NCI-H128 (cell line): ENCODE measurements around the gene CHEK2.
A peak's percentile ranks its signal among the peaks of the same experiment; 100 is the strongest.
"Not testable (repeated sequence)": the region's sequence is repeated elsewhere in the genome, so short reads cannot be mapped to it uniquely, and the experiment has no call there.

ENCODE experiments used
- DNase-seq: peaks from one replicate; lab custom pipeline; 2025; ENCODE audit not compliant: unreplicated experiment; lab: John Stamatoyannopoulos, UW

Gene CHEK2

DNA sequence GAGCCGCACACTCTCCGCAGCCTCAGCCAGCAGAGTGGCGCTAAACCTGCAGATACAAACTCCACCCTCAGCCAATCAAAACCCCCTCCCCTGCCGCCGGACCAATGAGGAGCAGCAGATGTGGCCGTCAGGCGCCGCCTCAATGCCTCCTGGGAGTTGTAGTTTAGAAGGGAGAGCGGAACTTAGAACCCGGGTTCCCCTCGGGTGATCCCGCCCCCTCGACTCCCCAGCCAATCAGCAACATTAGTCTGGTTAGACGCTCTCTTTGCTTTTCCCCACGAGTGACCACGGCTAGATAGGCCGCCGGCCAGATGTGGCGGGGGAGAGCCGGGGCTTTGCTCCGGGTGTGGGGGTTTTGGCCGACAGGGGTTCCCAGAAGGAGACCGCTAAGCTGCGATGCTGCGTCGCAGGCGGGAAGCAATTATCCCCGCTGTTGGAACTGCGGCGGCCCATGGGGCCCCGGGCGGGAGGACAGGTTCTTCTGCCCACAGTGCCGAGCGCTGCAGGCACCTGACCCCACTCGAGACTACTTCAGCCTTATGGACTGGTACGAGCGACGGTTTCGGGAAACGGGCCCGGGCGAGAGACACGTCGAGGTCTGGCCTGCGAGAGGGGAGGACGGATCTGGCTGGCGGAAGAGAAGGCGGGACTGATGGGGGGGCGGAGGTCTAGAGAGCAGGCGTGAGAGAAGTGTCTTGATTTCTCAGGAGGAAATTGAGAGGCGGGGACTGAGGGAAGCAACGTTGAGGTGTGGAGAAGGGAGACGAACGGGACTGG lies at the start of gene CHEK2, which contains the start of gene HSCB:
CHEK2 (minus strand) TSS at position 36 of the 777 bp plus-strand sequence. CDS start 7,099 bp downstream, outside the sequence.
HSCB (plus strand) TSS at position 255 of the 777 bp plus-strand sequence; CDS start at position 312, 57 bp downstream.
- peak; percentile 83 for DNase-seq

DNA sequence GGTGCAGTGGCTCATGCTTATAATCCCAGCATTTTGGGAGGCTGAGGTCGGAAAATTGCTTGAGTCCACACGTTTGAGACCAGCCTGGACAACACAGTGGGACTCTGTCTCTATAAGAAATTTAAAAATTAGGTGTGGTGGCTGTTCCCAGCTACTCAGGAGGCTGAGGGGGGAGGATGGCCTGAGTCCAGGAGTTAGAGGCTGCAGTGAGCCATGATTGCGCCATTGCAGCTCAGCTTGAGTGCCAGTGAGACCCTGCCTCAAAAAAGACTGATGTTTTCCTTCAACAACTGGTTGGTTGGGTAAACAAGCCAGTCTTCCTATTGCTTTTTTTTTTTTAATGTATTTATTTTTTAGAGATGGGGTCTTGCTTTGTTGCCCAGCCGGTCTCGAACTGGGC lies 49.5 kb upstream of the CHEK2 start:
- DNase-seq: no peak

DNA sequence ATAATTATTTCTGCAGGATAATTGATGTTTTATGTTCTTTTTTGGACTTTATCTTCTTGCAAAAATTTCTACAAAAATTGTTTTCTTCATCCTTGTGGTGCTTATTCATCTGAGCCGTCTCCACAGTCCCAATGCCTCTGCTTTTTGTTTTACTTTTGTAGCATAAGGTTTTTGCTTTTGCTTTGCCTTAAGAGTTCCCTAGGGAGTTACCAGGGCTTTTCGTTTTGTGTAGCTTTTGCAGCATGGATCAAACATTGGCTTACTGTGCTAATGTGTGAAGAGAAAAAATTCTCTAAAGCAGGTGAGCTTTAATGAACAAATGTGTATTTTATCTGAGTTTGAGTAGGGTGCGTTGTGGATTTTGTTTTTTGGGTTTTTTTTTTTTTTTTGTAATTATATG lies 47.0 kb upstream of the CHEK2 start:
- DNase-seq: no peak

DNA sequence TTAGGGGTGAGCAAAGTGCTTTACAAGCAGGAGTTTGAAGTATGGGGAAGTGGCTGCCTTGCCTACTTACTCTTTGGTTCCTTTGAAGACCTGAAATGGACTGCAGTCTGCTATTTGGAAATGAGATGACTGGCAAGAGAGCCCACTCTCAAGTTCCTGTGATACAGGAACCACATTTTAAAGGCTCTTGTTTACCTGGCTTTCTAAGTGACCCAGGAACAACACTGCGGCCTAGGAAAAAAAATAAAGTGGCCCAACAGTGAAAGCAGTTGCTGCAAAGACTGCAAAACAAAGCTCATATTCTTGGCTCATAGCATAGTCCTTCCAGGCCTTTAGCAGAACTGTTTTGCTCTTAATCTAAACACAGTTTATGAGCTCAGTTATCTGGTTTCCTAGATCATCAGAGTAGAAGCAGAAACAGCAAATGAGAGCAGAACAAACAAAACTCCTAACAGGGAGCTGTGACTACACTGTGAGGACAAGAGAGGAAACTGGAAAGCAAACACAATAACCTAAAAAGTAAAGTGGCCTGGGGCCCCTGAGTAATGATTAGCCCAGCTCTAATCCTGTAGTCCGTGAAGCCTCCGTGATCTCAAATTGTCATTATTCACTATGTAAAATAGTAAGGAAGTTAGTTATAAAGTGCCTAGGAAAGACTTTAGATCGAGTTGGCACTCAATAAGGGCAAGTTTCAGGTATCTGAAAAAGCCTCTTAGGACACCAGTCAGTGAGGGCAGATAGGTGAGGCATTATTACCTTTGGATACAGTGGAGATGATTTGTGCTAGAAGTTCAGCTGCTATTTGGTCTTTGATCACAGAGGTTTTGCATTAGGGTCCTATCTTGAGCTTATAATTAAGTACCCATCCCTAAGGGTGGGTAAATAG lies 42.4 kb upstream of the CHEK2 start:
- no peak for DNase-seq

DNA sequence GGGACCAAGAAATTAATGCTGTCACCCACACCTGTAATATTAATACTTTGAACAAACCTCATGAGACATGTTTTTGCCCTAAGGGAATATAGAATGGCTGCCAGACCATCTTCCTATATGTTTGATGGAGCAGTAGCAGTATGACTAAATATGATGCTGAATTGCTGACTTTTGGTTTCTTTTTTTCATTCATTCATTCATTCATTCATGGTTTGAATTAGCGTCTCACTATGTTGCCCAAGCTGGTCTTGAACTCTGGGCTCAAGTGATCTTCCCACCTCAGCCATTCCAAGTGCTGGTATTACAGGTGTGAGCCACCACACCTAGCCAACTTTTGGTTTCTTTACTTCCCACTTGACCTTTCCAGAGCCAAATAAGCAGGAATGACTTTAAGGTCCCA lies 38.7 kb upstream of the CHEK2 start:
- no peak for DNase-seq

DNA sequence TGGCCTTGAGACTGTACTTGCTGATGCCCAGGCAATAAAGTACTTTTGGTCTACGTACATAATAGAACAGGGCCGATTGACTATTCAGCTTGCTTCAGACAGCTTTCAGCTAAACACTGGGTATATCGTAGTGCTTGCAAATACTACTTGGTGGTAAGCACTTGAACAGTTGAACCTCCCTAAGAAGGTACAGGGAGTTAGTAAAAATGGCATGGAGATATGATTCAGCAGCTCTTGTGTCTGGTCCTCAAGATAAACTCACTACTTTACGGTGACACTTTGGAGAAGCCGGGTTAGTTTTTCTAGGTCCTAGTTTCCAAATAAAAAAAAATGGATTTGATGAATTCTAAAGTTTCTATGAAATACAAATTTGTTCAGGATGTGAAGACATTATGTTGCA lies 38.2 kb upstream of the CHEK2 start:
- DNase-seq: no peak

DNA sequence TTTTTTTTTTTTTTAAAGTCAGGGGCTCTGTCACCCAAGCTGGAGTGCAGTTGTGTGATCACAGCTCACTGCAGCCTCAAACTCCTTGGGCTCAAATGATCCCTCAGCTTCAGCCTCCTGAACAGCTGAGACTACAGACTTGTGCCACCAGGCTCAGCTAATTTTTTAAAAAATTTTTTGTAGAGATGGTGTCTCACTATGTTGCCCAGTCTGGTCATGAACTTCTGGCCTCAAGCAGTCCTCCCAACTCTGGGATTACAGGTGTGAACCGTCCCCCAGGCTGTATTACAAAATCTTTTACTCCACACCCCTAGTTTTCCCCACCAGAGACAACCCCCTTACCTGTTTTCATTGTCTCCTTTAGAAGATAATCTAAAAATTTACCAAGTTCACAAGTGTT lies 32.8 kb upstream of the CHEK2 start:
- DNase-seq: no peak

DNA sequence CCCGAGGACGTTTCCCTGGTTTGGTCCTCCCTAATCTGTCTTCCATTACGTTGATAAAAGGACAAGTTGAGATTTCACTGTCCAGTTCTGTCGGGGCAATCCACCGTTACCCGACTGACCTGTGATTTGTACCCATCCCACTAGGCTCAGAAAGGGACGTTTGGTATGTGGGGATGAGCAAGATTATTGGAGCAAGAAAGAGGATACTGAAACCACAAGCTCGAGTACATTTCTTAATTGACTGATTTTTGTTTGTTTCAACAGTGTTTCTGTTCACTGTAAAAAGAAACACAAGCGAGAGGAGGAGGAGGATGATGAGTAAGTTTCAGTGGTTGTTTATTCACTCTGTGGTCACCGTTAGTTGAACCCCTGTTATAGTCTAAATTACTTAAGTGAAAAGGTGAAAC lies 31.8 kb upstream of the CHEK2 start:
- no peak for DNase-seq

DNA sequence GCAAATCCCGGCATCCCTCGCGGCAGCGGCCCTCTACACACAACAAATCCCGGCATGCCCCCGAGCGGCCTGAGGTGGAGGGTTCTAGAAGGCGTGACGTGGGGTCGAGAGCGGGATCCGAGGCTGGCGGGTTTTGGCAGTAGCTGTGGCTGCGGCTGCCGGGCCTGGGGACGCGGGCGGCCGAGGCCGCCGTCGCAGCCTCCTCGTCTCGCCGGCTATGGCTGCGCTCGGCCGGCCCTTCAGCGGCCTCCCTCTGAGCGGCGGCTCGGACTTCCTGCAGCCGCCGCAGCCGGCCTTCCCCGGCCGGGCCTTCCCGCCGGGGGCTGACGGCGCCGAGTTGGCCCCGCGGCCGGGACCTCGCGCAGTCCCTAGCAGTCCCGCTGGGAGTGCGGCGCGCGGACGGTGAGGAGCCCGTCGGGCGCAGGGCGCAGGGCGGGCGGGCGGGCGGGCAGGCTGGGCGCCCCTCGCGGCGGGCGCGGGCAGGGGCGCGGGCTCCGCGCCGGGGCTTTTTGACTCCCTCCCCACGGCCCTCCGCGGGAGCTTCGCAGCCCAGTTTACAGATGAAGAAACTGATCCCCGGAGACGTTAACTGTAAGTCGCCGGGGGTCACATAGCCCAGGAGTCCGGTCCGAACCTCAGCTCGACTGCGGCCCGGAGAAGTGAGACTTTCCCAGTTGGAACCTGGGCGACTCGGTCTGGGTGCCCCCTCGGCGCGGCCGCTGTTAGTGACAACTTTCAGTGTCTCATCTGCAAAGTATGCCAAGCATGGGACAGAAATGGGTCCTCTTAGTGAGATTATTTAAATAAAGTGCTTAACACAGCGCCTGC lies 31.2 kb upstream of the CHEK2 start, which contains the start of gene CCDC117:
CCDC117 (plus strand) TSS at position 63 of the 828 bp plus-strand sequence; CDS start at position 218, 155 bp downstream.
- peak; percentile 65 for DNase-seq

DNA sequence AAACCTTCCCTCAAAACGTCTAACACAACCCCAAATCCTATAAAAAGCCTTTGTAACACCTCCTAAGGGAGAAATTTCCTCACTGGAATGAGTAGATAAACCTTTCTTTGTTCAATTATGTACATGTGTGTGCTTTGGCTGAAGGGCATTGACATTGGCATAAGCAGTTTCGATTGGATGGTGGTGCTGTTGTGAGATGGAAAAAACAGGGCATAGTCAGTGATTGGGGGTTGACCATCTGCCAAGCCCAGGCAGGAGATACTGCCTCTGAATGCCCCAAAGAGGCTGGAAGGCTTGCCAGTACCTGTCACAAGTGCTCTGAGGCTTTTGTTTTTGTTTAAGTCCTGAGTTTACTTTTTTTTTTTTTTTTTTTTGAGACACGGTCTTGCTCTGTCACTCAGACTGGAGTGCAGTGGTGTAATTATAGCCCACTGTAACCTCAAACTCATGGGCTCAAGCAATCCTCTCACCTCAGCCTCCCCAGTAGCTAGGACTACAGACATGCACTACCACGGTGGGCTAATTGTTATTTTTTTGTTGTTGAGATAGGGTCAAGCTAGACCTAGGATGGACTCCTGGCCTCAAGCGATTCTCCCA lies 29.7 kb upstream of the CHEK2 start:
- DNase-seq: no peak

DNA sequence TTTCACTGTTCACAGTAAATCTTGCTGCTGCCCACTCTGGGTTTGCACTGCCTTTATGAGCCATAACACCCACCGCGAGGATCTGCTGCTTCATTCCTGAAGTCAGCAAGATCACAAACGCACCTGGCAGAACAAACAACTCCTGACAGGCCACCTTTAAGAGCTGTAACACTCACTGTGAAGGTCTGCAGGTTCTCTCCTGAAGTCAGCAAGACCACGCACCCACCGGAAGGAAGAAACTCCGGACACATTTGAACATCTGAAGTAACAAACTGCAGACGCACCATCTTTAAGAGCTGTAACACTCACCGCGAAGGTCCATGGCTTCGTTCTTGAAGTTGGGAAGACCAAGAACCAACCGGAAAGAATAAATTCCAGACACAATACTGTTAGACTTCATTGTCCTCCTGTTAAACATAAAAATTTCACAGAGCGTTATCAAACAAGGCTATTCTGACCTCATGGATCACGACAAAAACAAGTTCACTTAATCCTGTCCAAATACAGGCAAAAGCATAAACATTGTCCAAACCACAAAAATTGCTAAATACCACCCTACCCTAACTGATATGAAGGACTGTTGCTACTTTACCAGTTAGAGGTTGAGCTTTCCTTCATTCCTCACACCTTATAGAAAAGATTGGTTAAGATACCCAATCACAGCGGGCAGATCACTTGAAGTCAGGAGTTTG lies 27.9 kb upstream of the CHEK2 start:
- no peak for DNase-seq

DNA sequence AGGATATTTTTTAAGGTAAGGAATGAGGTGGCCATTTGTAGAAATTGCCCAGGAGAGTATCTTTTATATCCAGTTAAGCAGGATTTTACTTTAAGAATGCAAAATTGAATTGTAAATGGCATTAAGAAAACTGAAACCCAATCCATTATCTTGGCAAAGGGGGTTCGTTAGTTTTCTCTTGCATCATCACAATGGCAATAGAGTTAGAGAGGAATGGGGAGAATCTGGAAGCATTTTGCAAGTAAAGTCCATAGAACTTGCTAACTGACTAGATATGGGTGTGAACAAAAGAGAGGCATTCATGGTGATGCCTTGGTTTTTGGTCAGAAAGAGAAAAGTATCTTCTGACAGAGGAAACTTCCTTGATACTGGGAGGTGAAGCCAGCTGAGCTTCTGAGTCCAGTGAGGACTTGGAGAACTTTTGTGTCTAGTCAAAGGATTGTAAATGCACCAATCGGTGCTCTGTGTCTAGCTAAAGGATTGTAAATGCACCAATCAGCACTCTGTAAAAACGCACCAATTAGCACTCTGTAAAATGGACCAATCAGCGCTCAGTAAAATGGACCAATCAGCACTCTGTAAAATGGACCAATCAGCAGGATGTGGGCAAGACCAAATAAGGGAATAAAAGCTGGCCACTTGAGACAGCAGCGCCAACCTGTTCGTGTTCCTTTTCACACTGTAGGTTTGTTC lies 27.2 kb upstream of the CHEK2 start:
- no peak for DNase-seq

DNA sequence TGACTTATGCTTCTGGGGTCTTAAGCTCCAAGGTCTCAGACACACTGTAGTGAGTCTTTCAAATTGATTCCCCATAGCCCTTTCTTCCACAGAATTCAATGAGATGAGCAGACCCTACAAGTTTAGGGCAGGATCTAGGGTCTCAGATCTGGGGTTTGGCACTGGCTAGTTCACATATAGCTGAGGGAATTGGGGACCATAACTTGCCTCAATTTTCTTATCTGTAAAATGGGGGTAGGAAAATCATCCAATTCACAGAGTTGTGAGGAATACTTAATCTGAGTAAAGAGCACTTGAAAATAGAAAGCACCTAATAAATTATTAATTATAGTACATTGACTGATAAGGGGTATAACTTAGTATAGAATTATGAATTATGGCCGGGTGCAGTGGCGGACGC lies 25.0 kb upstream of the CHEK2 start:
- no peak for DNase-seq

DNA sequence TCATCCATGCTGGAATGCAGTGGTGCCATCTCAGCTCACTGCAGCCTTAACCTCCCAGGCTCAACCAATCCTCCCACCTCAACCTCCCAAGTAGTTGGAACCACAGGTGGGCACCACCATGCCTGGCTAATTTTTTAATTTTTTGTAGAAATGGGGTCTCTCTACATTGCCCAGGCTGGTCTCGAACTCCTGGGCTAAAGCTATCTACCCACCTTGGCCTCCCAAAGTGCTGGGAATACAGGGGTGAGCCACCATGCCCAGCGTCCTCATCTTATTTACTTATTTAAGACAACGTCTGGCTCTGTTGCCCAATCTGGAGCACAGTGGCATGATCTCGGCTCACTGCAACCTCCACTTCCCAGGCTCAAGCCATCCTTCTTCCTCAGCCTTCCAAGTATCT lies 20.4 kb upstream of the CHEK2 start:
- DNase-seq: not testable (repeated sequence)

DNA sequence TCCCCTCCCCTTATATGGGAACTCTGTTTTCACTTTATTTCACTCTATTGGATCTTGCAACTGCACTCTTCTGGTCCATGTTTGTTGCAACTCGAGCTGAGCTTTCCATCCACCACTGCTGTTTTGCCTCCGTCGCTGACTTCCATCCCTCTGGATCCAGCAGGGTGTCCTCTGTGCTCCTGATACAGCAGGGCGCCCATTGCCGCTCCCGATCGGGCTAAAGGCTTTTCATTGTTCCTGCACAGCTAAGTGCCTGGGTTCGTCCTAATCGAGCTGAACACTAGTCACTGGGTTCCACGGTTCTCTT lies 19.8 kb upstream of the CHEK2 start:
- DNase-seq: no peak

DNA sequence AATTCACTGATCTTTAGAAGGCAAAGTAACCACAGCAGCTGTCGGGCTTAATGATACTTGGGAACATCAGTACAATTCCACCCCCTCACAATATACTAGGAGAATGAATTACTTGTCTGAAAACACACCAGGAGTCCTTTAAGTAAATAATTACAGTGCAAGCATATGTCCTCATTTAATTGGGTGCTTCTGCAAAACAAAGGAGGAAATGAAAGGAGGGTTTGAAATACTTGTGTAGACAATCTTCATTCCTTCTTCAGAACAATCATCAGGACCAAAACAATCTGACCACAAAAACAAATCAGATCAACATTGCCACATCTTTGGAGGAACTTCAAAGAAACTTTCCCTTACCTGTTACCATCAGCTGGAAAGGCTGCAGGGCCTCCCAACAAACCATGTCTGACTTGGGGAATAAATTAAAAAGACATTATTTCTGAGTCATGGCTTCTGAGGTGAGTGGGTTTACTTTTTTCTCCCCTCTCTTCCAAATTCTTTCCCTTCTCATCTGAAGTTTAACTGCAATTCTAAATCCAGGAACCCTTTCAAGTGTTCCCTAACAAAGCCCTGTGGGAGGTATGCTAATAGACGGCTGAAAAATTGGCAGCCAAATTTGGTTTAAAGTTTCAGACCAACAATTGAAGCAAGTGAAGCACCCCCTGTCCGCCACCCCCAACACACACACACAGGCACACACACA lies 18.4 kb upstream of the CHEK2 start:
- DNase-seq: no peak

DNA sequence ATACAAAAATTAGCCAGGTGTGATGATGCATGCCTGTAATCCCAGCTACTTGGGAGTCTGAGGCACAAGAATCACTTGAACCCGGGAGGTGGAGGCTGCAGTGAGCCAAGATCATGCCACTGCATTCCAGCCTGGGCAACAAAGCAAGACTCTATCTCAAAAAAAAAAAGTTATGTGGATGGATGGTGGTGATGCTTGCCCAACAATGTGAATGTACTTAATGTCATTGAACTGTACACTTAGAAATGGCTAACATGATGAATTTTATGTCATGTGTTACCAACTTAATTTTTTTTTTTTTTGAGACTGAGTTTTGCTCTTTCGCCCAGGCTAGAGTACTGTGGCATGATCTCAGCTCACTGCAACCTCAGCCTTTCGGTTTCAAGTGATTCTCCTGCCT lies 12.9 kb upstream of the CHEK2 start:
- DNase-seq: not testable (repeated sequence)

DNA sequence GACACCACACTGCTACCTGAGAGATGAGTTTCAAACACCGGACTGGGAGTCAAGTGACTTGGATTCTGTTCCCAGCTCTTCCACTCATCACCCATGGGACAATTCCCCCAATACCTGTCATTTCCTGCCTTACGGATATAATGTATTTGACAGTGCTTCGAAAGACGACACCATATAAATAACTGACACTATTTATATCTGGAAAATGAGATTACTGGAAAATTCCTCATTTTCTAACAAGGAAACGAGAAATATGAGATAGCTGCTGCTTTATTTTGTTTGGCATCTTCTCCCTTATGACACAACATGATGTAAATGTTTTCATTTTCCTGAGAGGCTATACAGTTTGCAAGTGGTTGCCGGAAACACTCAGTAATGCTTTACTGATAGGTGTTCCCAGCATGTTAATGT lies 8.9 kb upstream of the CHEK2 start:
- no peak for DNase-seq

DNA sequence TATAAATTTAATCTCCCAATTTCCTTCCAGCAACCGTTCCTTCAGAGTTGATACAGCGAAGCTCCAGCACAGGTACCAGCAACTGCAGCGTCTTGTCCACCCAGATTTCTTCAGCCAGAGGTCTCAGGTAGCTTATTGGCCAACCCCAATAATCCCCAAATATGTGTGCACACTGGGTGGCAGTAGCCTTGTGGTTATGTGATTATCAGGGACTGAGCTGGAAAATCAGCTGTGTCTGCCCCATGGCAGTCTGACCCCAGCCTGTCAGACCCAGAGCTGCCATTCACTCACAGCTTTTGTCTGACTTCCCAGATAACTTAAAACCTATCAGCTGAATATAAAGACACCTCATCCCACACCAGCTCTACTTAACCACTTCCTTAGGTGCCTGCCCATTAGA lies 2.2 kb upstream of the CHEK2 start:
- no peak for DNase-seq
